GM12892 (cell line): ENCODE data around the gene LZTS3.

Source experiments
- POLR2A ChIP-seq: IDR thresholded peaks from 2 replicates; pipeline ENCODE4 v1.6.1; 2011; ENCODE audit warnings: low read depth, low read length, control low read depth
- POLR2AphosphoS5 ChIP-seq: IDR thresholded peaks from 2 replicates; pipeline ENCODE4 v1.6.1; 2011; ENCODE audit warnings: low read depth, low read length, control low read depth
- TAF1 ChIP-seq: IDR thresholded peaks from 2 replicates; pipeline ENCODE4 v1.6.1; 2011; ENCODE audit warnings: low read depth, mild to moderate bottlenecking, control low read depth, low read length, borderline replicate concordance

- TF ChIP-seq POLR2A, result no peak; the same call in 1 of the 2 replicates
- no peak for TF ChIP-seq POLR2AphosphoS5
- TF ChIP-seq TAF1, result no peak
Observed at GRCh38 chr20:3188823-3189413, 15.6 kb upstream of the LZTS3 start.
